ENCODE results near the gene SLC25A45.

DNA sequence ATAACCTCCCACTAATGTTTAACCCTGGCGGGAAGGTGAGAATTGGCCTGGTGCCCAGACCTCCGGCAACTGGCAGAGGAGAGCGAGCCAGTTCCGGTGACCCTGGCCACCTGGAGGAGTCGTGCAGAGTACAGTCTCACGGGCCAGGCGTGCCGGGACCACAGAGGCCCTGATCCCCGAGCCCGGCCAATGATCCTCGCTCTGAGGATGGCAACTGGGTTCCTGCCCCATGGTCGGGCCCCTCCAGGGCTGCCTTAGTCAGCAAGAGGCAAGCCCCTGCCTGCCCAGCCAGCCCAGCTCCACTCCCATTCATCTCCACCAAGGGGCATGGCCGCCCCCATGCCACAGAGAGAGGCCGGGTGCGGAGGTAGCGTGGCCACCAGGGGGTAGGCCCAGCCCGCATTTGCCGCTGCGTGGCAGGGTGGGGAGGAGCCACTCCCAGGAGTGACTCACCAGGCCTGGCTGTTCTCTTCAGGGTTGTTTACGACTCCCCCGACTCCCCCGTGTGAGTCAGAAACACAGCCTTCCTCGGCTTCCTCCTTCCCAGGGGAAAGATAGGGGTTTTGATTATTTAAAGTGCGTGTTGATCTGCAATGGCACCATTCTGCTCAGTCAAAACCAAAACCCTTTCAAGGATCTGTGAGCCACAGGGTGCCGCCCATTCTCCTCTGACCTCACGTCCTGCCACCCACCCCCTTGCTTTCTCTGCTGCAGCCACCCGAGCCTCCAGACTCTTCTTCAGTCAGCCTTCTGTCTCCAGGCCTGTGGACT is at the start of gene SLC25A45:
- TF ChIP-seq POLR2A (IDR thresholded peaks at IDR 0.05): peak; percentile 49
- TF ChIP-seq, protein P1, sequence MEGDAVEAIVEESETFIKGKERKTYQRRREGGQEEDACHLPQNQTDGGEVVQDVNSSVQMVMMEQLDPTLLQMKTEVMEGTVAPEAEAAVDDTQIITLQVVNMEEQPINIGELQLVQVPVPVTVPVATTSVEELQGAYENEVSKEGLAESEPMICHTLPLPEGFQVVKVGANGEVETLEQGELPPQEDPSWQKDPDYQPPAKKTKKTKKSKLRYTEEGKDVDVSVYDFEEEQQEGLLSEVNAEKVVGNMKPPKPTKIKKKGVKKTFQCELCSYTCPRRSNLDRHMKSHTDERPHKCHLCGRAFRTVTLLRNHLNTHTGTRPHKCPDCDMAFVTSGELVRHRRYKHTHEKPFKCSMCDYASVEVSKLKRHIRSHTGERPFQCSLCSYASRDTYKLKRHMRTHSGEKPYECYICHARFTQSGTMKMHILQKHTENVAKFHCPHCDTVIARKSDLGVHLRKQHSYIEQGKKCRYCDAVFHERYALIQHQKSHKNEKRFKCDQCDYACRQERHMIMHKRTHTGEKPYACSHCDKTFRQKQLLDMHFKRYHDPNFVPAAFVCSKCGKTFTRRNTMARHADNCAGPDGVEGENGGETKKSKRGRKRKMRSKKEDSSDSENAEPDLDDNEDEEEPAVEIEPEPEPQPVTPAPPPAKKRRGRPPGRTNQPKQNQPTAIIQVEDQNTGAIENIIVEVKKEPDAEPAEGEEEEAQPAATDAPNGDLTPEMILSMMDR (IDR thresholded peaks at IDR 0.05): peak; percentile 72 to 99 (median 92)
